OCI-LY3 (cell line): ENCODE data around the gene OPRL1.

Experiments
- CTCF ChIP-seq: fragments of 200-600, 300-600 bp; sonication (generic); IDR thresholded peaks from 2 replicates; pipeline ENCODE4 v1.5.1; 2014; ENCODE audit warnings: antibody characterized with exemption, low read length, low read depth
- EZH2phosphoT487 ChIP-seq: fragments of 200-600 bp; shearing (Covaris generic); IDR thresholded peaks from 2 replicates; pipeline ENCODE4 v1.6.1; 2018; ENCODE audit warnings: antibody characterized with exemption, mixed run types, low read depth

GRCh38 chr20:64035933-64036345, 43.9 kb upstream of the OPRL1 start, which contains the start of gene C20orf204:
- TF ChIP-seq CTCF = no peak
- no peak for TF ChIP-seq EZH2phosphoT487
